Stimulated activated CD4-positive, alpha-beta T cell treated with anti-CD3 and anti-CD28 coated beads, Interleukin-15, amount 100 ng/mL, for 48 hours (primary cell): Measurements from ENCODE around the gene PIGW.
"Not testable (repeated sequence)": the region's sequence is repeated elsewhere in the genome, so short reads cannot be mapped to it uniquely, and the experiment has no call there.

ENCODE experiments used
- DNase-seq, 2 donors: peaks; one replicate each; pipeline ENCODE4 v3.0.0-alpha.2; 2020; ENCODE audit warnings: low read depth in 2 of 2

Gene PIGW

DNA sequence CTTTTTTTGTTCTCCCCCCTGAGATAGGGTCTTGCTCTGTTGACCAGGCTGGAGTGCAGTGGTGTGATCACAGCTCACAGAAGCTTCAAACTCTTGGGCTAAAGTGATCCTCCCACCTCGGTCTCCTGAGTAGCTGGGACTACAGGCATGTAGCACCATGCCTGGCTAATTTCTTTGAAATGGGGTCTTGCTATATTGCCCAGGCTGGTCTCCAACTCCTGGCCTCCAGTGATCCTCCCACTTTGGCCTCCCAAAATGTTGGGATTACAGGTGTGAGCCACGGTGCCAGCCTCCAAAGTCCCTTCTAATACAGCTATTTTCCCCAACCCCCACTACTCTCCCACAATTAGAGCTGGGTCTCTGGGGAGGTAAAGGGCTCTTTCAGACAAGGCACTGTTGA is 26.3 kb upstream of the PIGW start:
- DNase-seq = not testable (repeated sequence)

DNA sequence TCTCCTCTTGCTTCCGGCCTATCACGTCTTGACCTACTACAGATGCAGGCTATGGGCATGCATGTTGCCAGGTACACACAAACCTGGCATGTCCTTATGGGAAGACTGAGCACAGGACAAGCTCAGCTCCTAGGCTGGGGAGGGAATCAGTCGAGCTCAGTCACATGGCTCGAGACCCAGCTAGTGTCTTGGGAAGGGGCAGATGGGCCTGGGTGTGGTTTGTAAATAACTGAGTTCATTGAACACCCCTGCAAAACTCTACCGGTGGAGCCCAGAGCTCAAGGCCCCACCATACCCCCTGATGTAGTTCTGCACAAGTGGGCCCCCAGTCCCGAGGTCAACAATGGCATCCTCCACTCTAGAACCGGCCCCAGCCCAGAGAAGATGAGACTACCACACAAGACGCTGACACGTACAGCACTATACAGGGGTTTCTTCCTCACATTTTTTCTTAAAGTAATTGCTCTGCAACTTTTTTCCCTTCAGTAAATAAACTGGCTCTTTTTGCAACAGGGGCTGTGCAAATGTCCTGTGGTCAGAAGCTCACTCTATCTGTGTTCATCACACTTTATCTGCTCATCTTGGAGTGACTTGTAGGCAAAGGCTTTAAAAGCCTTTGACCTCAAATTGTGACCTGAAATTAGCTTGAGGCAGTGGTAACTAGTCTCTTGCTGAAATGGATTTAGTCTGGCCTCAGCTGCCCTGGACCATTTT is 25.4 kb upstream of the PIGW start:
- no peak for DNase-seq

DNA sequence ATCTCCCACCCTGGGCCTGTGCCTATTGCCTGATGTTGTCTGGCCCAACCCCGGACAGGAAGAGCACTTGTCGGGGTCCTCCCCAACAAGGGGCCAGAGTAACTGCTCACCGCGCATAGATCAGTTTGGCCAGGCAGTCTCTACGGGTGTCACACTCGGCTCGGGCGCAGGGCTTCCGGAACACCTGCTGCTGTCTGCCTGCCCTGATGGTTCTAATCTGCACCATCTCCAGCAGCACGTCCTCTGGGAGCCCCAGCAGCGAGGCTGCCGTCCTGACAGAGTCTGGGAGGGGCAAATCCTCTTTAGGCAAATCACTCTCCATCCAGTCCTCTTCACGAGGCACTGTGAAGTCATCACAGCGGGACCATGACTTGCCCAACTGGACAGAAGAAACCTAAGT is 24.2 kb upstream of the PIGW start:
- DNase-seq = no peak

DNA sequence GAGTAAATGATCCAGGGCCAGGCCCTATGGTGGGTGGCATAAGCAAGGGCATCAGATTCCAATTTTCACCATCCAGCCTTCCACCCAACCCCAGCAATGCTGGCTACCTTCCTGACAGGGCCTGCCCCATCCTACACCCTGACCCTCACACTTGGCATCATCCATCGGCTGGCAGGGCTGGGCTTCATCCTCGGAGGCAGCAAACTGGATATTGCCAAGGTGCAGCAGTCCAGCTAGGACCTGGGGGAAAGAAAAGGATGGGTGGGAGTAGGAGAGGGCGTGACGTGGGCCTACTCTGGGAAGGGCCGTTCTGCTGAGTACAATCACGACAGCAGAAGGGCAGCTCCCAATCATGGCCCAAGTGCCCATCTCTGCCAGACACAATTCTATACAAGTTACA is 23.6 kb upstream of the PIGW start:
- no peak for DNase-seq

DNA sequence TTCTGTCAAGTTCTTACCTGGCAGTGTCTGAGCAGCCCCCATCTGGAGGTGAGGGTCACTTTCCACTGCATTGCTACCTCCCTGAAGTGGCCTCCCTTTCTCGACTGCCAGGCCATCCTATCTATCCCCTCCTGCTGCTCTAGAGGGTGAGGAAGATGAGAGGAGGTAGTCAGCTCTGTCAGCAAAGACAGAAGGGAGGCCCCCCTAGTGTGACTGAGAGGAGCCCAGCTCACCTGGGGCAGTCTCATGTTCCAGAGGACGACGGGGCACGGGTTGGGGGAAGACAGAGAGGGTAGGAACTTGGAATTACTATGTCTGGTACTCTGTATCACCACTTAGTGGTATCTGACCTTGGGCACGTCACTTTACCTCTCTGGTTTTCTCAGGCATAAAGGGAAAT is 22.1 kb upstream of the PIGW start:
- no peak for DNase-seq

DNA sequence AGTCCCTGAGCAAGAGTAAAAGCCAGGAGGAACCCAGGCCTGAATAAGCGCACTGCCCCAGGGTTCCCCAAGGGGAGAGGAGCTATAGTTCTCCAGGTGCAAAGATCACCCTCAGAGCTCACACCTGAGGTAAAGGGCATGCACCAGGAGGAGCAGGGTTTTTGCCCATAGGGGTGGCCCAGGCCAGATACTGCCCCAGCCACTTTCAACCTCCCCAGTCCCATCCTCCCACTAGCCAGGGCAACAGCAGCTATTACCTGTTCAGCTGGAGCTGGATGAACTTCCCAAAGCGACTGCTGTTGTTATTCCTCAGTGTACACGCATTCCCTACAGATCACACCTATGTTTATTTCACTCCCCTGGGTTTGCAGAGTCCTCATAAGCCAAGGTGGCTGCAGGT is 19.9 kb upstream of the PIGW start:
- DNase-seq = no peak

DNA sequence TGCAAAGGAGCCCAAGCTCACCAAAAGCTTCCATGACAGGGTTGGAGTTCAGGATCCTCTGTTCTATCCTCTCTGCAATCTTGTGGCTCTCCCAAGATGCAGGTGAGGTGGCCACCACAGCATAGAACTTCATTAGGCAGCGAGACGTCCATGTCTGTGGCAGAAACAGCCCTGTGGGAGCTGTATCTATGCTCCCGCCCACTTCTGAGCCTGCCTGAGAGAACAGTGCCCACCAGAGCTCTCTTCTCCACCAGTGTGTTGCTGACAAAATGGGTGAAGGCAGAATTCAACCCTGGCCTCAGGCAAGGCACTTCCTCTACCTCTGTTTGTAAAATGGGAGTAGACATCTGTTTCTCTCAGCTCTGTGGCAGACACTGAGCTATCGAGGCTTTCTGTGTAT is 18.9 kb upstream of the PIGW start:
- DNase-seq = no peak

DNA sequence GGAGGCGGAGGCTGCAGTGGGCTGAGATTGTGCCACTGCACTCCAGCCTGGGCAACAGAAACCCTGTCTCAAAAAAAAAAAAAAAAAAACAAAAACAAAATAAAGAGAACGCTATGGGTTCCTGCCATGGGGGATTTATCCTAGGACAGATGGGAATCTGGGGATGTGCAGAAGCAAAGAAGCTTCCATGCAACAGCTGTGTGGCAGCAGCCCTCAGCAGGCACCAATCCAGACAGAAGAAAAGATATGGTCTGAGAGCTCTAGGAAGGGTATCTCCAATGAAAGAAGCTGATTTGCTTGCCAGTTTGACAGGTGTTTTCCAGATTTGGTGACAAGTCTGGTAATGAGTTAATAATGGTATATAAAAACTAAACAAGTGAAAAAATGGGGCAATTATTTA is 11.7 kb upstream of the PIGW start:
- no peak for DNase-seq

DNA sequence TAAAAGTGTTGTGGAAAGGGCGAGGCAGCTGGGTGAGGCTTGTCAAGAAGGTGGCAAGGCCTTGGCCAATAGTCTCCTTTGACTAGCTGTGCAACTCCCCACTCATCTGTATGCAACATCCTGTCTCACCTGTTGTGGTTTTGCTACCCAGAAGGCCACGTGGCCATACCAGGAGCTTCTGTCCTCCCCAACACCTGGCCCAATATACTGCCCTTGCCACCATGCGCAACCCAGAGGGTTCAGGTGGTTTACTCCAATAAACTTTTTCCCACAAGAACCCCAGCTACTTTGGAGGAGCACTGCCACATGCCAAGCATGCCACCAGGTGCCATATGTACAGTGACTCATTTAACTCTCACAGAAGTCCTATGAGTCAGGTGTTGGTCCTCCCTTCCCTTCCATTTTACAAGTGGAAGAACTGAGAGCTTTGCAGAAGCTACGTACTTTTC is 10.3 kb upstream of the PIGW start:
- DNase-seq = no peak

DNA sequence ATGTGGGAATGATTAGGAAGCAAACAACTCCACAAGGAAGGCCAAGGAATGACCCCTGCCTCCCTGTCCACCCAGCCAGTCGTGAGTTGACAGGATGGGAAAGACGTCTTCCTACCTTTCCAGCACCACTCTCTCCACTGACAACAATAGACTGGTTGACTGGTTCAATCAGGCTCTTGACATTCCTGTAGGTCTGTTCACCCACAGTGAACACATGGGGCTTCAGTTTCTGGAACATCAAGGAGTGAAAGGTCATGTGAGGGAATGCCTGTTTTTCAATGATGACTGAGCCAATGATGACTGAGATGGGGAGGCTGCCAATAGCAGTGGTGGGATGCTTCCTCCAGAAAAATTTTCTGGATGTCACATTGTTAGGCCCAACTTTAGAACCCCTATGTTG is 9.7 kb upstream of the PIGW start:
- DNase-seq = no peak

DNA sequence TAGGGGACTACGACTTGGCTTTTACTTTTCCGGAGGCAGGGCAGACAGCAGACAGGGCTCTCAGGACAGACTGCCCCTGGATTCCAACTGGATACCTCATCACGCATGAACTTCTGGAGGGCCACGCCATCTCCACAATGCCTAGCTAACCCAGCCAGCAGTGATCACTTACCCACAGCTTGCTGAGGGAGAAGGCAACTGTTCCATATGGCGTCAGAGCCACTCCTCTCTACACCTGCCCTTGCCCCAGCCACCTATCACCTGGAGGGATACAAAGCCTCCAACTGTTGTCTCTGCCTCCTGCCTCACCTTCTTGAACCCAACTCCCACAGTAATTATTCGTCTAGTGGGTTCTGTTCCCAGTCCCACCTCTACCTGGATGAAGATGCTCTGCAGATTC is 8.9 kb upstream of the PIGW start:
- no peak for DNase-seq

DNA sequence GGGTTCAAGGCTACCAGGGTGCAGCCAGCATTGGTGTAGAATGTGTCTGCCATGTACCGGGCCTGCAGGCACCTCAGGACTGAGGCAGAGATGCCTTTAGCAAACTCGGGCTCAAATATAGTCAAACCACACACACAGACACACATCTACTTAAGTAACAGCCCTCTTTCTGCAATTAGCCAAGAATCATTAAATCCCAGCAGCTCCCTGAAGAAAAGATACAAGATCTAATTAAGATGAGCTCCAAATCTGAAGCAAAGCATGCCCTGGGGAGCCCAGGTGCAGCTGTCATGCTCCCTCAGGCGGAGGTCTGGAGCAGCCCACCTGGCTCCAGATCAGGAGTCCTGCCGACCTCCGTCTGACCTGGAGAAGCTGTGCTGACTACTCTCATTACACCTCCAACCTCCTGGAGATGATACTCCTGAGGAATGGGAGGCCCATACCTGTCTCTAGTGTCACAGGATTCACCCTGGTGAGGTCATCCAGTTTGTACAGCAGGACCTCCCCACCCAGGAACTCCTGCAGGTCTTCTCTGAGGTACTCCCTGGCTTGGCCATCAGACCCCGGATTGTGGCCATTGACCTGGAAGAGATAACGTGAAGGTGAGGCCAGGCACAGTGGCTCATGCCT is 7.1 kb upstream of the PIGW start:
- no peak for DNase-seq

DNA sequence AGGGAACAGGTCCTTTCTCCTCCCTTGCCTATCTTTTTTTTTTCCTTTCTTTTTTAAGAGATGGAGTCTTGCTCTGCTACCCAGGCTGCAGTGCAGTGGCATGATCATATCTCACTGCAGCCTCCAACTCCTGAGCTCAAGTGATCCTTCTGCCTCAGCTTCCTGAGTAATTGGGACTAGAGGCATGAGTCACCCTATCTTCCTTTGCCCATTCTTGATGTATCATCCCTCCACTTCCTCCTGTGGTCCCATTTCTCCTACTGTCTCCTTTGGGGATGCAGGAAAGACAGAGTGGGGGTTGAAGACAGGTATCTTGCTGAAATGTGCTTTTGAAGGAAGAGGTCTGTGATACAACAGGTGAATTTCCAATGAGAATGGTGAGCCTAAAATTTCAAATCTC is 5.7 kb upstream of the PIGW start:
- DNase-seq = no peak

DNA sequence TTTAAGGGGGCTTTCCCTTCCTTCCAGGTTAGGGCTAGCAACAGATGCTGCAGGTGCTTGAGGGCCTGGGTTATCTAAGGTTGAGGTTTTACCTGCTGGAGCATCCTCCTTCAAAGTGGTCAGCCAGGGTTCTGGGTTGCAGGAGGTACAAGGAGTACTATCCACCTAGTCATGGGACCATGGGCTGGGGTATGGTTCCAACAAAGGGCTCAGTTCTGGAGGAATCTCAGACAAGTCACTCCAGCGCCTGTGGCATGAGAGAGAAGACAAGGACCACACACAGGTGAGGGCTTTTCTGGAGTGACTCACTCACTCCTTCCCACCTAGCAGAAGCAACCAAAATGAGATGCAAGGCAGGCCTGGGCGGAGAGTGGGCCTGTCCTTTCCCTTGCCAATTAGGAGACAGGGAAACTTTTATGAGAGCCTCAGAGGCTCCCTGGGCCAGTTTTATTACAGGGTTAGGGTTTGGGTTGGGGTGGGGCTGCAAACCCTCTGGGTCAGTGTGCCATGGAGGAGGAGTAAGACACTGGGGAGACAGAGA is 2.3 kb upstream of the PIGW start:
- no peak for DNase-seq

DNA sequence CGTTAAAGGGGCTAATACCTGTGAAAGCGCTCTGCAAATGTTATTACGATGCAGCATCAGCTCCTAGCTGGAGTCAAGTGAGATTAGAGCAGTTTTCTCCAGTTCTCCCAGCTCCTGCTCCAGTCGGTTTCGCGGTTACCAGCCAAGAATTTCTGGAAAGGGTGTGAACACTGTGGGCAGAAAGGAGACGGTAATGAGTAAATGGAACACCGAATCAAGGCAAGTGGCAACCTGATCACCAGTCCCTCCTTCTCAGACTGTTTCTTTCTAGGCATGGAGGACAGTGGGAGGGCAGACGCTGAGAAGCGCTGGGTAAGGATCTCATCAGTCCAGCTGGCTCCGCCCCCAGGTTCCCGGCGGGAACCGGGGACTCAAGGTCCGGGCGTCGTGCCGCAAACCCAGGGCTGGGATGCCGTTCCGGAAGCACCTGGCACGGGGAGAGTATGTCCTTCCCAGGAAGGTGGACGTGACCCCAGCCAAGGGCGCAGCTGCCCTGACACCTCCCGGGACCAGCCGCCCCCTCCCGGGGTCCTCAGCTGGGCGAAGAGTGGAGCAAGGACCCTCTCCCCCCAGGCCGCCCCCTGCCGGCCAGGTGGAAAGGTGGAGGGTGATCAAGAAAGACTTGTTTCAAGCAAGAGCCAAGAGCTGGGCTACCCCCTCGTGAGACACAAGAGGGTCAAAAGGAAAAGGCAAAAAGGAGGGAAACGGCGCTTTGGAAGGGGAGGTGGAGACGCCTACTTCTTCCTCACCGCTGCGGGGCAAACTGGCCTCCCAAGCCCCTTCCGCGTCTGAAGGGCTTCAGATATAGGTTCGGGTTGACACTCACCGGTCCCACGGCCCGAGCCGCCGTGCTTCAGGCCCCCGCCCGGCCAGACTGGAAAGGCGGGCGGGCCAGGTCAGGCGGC is 600 bp upstream of the PIGW start:
- DNase-seq = peak; percentile 26 to 31

DNA sequence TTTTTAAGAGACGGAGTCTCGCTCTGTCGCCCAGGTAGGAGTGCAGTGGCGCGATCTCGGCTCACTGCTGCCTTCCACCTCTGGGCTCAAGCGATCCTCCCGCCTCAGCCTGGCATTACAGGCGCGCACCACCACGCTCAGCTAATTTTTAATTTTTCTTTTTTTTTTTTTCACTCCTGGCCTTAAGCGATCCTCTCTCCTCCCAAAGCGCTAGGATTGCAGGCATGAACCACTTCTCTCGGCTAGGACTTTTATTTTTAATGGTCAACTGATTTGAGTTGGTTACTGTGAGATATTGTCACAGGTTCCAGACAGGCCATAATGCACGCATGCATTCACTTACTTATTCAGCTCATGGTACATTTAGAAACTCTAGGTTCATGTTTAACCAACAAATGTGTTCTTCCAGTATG is 888 bp downstream of the PIGW start:
- no peak for DNase-seq

DNA sequence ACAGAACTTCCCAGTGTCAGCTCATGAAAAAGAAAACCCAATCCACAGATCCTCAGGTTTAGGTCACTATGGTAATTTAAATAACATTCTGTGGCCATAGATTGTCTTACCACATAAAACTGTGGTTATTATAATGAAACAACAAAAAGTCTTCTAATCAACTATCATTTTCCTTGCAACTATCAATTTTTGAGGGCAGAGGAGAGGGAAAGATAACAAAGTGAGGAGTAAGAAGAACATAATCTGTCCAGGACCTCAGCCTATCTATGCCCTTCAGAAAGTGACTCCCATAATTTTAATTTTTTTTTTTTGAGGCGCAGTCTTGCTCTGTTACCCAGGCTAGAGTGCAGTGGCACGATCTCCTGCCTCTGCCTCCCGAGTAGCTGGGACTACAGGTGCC is 5.9 kb downstream of the PIGW start:
- no peak for DNase-seq

DNA sequence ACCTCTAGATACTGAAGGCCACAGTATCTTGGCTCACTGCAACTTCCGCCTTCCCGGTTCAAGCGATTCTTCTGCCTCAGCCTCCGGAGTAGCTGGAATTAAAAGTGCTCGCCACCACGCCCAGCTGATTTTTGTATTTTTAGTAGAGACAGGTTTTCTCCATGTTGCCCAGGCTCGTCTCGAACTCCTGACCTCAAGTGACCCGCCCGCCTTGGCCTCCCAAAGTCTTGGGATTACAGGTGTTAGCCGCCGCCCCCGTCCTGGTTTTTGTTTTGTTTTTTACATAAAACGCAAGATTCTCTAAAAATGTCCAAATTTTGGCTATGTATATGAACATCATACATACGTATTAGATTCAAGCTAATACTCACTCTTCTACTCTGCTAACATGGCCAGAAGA is 8.0 kb downstream of the PIGW start:
- DNase-seq = no peak

DNA sequence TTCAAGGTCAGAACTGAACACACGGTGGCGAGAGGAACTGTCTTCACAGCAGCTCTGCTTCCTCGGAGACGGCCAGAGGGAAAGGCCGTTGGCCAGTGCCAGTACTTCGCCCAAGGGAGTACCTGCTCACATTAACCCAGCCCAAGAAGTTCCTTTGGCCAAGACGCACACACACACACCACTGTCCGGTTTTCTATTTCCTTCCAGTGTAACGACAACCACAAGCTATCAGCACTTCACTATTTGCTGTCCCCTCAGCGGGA is 9.2 kb downstream of the PIGW start:
- DNase-seq = no peak

DNA sequence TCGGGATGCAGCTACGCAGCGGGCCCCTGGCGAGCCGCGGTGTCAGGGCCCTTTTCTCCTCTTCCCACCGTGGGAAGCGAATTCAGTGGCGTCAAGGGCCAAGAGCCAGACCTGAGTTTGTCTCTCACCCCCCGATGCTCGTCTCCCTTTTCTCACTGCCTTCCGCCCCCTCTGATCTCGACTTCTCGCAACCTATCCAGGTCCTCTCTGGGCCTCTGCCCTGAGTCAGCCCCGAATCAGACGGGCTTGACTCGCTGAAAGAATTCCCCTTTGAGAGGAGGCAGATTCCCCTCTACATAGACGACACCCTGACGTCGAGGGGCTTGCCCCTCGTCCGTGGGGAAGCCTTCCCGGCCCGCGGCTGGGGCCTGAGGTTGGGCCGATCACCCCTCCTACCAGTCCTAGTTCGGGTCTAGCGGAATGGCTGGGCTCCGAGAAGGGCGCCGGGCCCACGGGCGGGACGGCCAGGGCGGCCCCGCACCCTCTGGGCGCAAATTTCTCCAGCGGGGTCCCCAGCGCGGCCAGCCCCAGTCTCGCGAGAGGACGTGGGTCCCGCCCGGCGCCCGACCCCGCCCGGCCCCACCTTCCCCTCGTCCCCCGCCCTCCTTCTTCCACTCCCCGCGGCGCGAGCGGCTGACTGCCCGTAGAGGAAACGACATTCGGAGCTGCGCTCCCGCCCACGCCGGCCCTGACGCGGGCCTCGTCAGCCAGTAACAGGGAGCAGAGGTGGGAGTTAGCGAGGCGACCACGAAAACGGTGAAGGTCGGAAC is 9.7 kb downstream of the PIGW start, which contains the start of gene GGNBP2:
Gene GGNBP2, plus strand, starts transcription at position 613 of the 770 bp plus-strand sequence. CDS start 806 bp downstream, outside the sequence.
- DNase-seq = peak; percentile 84 to 89

DNA sequence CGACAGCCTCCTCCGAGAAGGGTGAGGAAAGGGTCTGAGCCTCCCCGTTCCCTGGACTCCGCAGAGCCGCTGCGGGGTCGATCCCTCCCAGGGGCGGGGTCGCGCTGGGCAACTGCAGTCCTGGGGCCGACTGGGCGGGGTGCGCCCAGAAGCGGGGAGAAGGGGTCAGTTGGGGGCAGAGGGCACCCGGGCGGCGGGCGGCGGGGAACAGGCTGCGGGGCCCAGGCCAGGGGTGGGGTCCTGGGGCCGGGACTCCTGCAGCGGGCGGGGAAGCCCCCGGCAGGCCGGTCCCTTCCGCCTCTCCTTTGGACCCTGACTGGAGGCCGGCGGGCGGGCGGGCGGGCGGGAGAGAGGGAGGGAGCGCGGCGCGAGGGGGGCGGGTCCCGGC is 10.3 kb downstream of the PIGW start:
- DNase-seq = no peak
